Fibroblast of mammary gland (primary cell): ENCODE data around the gene FUT6.
"Not testable (repeated sequence)": the region's sequence is repeated elsewhere in the genome, so short reads cannot be mapped to it uniquely, and the experiment has no call there.

Experiments used
- DNase-seq: peaks from one replicate; pipeline ENCODE4 v3.0.0-alpha.2; 2010; ENCODE audit warnings: low read depth
- H3K4me3 ChIP-seq: 2 replicates; pipeline ENCODE4 v1.5.1; 2011; ENCODE audit warnings: low read depth, mild to moderate bottlenecking, low read length, moderate library complexity; ENCODE audit not compliant: control insufficient read depth
- TF ChIP-seq, protein P1 (sequence below): conservative IDR thresholded peaks from 2 replicates; pipeline ENCODE4 v1.5.1; 2011; ENCODE audit warnings: low read depth, low read length, inconsistent platforms; ENCODE audit not compliant: control insufficient read depth, insufficient read depth

Gene FUT6, protein sequence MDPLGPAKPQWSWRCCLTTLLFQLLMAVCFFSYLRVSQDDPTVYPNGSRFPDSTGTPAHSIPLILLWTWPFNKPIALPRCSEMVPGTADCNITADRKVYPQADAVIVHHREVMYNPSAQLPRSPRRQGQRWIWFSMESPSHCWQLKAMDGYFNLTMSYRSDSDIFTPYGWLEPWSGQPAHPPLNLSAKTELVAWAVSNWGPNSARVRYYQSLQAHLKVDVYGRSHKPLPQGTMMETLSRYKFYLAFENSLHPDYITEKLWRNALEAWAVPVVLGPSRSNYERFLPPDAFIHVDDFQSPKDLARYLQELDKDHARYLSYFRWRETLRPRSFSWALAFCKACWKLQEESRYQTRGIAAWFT

GRCh38 chr19:5839065-5840017, at the start of gene FUT6:
FUT6 (minus strand) TSS chr19:5839702; CDS start chr19:5832567, 7,135 bp downstream.
- no peak within 1 kb of the TSS for H3K4me3 ChIP-seq
- DNase-seq: no peak

GRCh38 chr19:5884065-5884811, 44.7 kb upstream of the FUT6 start:
- not testable (repeated sequence) for H3K4me3 ChIP-seq, DNase-seq

More at GRCh38 chr19:5839065-5840017, at the start of gene FUT6:
- TF ChIP-seq, protein P1, sequence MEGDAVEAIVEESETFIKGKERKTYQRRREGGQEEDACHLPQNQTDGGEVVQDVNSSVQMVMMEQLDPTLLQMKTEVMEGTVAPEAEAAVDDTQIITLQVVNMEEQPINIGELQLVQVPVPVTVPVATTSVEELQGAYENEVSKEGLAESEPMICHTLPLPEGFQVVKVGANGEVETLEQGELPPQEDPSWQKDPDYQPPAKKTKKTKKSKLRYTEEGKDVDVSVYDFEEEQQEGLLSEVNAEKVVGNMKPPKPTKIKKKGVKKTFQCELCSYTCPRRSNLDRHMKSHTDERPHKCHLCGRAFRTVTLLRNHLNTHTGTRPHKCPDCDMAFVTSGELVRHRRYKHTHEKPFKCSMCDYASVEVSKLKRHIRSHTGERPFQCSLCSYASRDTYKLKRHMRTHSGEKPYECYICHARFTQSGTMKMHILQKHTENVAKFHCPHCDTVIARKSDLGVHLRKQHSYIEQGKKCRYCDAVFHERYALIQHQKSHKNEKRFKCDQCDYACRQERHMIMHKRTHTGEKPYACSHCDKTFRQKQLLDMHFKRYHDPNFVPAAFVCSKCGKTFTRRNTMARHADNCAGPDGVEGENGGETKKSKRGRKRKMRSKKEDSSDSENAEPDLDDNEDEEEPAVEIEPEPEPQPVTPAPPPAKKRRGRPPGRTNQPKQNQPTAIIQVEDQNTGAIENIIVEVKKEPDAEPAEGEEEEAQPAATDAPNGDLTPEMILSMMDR: no peak

- not testable (repeated sequence) for DNase-seq, H3K4me3 ChIP-seq
Measured at GRCh38 chr19:5883157-5883873, 43.8 kb upstream of the FUT6 start.

DNA sequence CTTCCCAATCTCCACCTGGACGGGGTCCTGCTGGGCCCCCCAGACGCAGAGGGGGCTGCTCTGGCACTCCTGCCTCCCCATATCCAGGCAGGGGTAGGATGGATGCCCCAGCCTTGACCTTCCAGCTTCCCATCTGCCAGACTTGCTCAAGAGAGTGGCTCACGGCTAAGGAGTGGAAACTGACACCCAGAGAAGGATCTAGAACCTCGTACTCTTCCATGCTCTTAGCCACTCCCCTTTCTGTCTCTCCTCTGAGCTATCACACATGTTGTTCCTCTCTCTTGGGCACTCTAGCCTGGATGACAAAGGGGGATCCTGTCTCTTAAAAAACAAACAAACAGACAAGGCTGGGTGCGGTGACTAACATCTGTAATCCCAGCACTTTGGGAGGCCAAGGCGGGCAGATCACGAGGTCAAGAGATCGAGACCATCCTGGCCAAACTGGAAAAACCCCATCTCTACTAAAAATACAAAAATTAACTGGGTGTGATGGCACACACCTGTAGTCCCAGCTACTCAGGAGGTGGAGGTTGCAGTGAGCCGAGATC, 43.0 kb upstream of the FUT6 start:
- no peak for DNase-seq
- TF ChIP-seq, protein P1: no peak
- no peak overlapping the region for H3K4me3 ChIP-seq

GRCh38 chr19:5881543-5882299, 42.2 kb upstream of the FUT6 start:
- TF ChIP-seq, protein P1: no peak
- no peak for DNase-seq
- H3K4me3 ChIP-seq: no peak overlapping the region

- TF ChIP-seq, protein P1: no peak
- DNase-seq: peak; percentile 57
- no peak overlapping the region for H3K4me3 ChIP-seq
Measured at GRCh38 chr19:5880604-5881078, 41.1 kb upstream of the FUT6 start.

DNA sequence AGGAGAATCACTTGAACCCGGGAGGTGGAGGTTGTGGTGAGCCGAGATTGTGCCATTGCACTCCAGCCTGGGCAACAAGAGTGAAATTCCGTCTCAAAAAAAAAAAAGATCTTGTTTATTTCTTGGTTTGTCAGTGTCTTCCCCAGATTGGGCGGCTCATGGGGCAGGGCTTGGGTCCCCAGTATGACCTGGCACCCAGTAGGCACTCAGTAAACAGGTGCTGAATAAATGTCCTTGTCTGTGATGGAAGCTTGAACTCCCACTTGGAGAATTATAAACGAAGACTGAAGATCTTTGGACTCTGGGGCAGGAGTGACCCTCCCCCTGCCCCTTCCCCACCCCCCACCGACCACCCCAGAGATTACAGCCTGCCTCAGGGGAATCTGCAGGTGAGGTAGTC, 40.7 kb upstream of the FUT6 start:
- no peak overlapping the region for H3K4me3 ChIP-seq
- no peak for DNase-seq
- TF ChIP-seq, protein P1: no peak
